HG03060 (cell line): ENCODE measurements around the gene NEK11.

Source experiments
- ATAC-seq: cut with Tn5 transposase; IDR thresholded peaks from one replicate; pipeline ENCODE4 v1.9.1; 2021; ENCODE audit warnings: low read depth, moderate number of reproducible peaks; ENCODE audit not compliant: unreplicated experiment

The NEK11 gene

GRCh38 chr3:131114256-131114655 lies 87.6 kb downstream of the NEK11 start:
- ATAC-seq = no peak

GRCh38 chr3:131125684-131126083 lies 99.0 kb downstream of the NEK11 start:
- no peak for ATAC-seq

- ATAC-seq = no peak
Observed at GRCh38 chr3:131140891-131141290, 114.2 kb downstream of the NEK11 start.

- no peak for ATAC-seq
Observed at GRCh38 chr3:131141770-131142169, 115.1 kb downstream of the NEK11 start.

GRCh38 chr3:131142580-131142979 lies 115.9 kb downstream of the NEK11 start:
- ATAC-seq = no peak

GRCh38 chr3:131143802-131144201 lies 117.1 kb downstream of the NEK11 start:
- no peak for ATAC-seq

- no peak for ATAC-seq
Observed at GRCh38 chr3:131147534-131147933, 120.9 kb downstream of the NEK11 start.

- ATAC-seq = no peak
Observed at GRCh38 chr3:131158434-131158833, 131.8 kb downstream of the NEK11 start.

GRCh38 chr3:131162516-131162915 lies 135.8 kb downstream of the NEK11 start:
- no peak for ATAC-seq

- ATAC-seq = no peak
Observed at GRCh38 chr3:131167867-131168266, 141.2 kb downstream of the NEK11 start.

- ATAC-seq = no peak
Observed at GRCh38 chr3:131169331-131169730, 142.7 kb downstream of the NEK11 start.

GRCh38 chr3:131172502-131173200 lies 146.0 kb downstream of the NEK11 start:
- ATAC-seq = no peak

- ATAC-seq = peak; percentile 88
Observed at GRCh38 chr3:131174752-131175151, 148.1 kb downstream of the NEK11 start.

- no peak for ATAC-seq
Observed at GRCh38 chr3:131178710-131179375, 152.2 kb downstream of the NEK11 start.

- no peak for ATAC-seq
Observed at GRCh38 chr3:131192701-131193100, 166.0 kb downstream of the NEK11 start.

- no peak for ATAC-seq
Observed at GRCh38 chr3:131193641-131194238, 167.1 kb downstream of the NEK11 start.

- ATAC-seq = no peak
Observed at GRCh38 chr3:131194816-131195215, 168.1 kb downstream of the NEK11 start.

GRCh38 chr3:131200636-131201199 lies 174.0 kb downstream of the NEK11 start:
- no peak for ATAC-seq

GRCh38 chr3:131216330-131216729 lies 189.7 kb downstream of the NEK11 start:
- no peak for ATAC-seq

GRCh38 chr3:131216801-131217200 lies 190.1 kb downstream of the NEK11 start:
- no peak for ATAC-seq

- no peak for ATAC-seq
Observed at GRCh38 chr3:131217296-131217741, 190.6 kb downstream of the NEK11 start.
